ENCODE measurements around the gene DUSP16.
"Not testable (repeated sequence)": the region's sequence is repeated elsewhere in the genome, so short reads cannot be mapped to it uniquely, and the experiment has no call there.

Gene DUSP16

DNA sequence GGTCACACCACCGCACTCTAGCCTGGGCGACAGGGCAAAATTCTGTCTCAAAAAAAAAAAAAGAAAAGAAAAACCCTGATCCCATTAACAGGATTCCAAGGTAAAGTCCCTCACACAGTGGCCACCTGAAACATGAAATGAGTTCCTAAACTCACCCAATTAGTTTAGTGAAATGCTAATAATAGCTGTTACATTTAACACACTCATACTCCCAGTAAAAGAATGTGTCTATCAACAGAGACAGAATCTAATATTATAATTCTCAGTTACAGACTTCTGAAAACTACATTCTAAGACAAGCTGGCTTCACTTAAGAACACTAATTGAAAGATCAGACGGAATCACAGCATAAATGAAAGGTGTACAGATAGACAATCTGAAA, 44.2 kb downstream of the DUSP16 start:
- DNase-seq = no peak

GRCh38 chr12:12513416-12514006, 49.2 kb downstream of the DUSP16 start:
- no peak for DNase-seq

- DNase-seq = no peak
These were observed 50.6 kb downstream of the DUSP16 start for GRCh38 chr12:12511895-12512711.

DNA sequence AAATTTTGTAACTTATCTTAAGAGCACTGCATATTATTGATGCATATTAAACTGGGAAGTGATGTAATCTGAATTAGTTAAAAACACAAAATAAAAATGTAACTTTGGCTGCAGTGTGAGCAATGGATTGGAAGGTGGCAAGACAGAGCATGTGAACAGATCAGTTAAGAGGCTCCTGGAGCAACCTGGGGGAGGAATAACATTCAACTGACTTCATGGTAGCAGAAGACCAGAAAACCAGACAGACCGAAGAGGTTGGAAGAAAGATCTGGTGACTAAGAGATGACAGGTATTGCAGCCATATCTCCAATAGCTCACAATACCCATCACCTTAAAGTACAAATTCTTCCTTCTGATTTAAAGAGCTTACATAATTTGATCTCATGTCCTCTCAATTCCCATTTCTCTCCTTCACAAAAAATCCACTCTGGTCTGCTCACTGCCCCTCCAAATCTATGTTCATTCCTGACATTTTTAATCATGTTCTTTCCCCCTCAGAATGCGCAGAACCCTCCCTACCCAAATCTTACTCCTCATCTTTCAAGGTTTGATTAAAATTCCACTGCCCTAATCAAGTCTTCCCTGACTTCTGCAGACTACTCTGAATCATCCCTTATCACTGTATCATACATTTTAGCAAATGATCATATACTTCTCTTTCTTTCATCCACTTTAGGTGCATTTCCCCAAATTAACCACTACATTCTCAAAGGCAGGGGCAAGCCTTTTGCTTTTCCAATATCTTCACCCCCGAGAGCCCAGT, 51.5 kb downstream of the DUSP16 start:
- no peak for DNase-seq

GRCh38 chr12:12510551-12510950, 52.1 kb downstream of the DUSP16 start:
- no peak for DNase-seq

DNA sequence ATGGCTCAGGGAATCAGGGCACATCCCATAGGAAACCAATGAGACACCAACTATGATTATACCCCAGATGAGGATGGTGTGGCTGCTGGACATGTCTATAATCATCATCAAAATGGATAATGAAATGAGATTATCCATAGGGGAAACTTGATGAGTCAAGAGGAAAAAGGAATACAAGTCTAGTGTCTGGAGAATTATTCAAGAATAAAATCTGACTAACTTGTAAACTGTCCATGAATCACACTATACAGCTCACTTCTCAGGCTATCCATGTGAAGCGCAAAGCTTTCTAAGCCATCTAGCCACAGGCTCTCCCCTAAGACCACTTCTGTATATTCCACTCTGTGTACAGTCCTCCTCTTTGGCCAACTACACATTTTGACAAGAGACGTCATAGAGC, 52.5 kb downstream of the DUSP16 start:
- DNase-seq = no peak

DNA sequence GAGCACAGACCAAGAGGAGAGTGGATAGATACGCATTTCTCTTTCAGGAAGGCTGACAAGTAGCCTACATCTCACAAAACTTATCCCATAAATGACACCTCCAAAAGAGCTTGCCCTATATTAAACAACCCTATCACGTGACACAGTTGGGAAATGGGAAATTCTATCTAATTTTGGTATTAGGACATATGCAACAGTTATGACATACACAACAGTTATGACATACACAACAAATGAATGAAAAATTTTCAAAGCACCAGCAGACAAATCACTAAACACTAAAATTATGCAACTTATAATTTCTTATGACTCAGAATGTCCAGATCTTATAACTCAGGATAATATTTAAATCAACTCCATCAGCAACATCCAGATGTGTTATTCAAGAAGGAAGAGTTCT, 54.1 kb downstream of the DUSP16 start:
- no peak for DNase-seq

- no peak for DNase-seq
These were observed 55.5 kb downstream of the DUSP16 start for GRCh38 chr12:12507121-12507520.

GRCh38 chr12:12506496-12506890, 56.2 kb downstream of the DUSP16 start:
- DNase-seq = no peak

DNA sequence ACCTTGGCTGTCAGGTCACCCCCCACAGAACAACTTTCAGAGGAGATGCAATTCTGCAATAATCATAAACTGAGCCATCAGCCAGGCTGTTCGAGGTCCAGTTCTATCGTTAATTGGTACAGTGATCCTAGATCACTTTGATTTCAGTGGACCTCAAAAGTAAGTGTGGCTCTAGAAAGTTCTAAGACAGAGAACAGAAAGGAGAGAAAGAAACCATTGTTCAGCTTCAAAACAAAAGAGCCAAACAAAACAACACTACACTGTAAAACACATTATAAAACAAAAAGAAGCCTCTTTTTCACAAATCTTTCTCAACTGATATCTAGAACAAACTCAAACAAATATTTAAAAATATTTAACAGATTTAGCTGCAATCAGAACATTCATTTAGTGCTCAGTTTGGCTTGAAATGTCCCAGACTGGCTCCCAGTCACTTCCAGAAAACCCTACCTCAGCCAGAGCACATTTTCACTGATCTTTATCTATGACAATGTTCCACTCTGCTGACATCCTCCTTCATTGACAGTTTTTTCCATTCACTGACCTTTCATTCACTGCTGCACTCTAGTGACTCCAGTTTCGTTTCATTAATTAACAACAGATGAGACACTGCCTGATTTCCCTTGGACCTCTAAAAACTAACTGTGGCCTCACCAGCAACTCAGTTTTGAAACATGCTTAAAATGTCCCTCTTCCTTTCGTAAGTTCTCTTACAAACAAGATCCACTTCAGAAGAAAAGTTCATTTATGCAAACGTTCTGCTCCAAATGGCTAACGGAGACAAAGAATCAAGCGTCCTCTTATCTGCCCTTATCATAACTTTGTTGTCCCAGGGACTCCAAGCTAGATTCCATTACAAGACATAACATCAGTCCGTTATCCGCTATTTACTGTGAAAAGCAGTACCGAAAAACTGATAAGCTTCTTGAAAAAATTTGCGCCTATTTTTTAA, 56.8 kb downstream of the DUSP16 start:
- no peak for DNase-seq

GRCh38 chr12:12503384-12504078, 59.1 kb downstream of the DUSP16 start:
- no peak for DNase-seq

GRCh38 chr12:12502815-12503151, 59.9 kb downstream of the DUSP16 start:
- no peak for DNase-seq

DNA sequence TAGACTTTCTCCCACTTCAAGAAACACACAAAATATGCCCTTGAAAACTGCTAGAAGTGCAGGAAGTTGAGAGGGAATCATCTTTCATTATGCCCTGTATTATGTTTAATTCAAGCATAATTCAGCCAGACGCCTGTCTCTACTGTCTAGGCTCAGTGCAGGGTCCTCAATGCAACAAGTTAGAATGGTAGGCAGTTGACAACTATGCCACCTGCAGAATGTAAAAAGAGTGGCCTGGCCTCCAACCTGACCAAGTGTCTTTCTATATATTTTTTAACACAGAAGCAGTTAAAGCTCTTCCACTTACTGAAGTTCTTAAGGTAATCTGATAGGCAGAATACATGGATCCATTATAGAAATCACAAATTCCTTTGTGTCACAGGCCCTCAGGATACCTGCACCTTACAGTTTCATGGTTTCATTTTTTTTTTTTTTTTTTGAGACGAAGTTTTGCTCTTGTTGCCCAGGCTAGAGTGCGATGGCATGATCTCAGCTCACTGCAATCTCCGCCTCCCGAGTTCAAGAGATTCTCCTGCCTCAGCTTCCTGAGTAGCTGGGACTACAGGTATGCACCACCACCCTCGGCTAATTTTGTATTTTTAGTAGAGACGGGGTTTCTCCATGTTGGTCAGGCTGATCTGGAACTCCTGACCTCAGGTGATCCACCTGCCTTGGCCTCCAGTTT, 60.4 kb downstream of the DUSP16 start:
- DNase-seq = not testable (repeated sequence)

DNA sequence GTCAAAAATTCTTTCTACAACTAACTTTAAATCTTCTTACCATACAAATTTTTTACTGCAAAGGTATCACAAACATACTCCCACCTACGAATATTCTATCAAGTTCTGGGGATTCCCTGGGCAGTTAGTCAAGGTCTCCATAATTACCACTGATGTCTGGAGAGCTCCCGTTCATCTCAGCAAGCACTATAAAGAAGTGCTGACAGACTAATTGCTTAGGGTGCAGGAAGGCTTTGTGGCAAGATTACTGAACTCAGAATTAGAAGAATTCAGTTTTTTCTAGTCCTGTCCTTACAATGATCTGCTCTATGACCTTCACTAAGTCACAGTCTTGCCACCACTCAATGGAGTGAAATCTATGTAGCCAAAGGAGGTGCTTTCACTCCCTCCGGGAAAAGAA, 61.5 kb downstream of the DUSP16 start:
- DNase-seq = no peak

DNA sequence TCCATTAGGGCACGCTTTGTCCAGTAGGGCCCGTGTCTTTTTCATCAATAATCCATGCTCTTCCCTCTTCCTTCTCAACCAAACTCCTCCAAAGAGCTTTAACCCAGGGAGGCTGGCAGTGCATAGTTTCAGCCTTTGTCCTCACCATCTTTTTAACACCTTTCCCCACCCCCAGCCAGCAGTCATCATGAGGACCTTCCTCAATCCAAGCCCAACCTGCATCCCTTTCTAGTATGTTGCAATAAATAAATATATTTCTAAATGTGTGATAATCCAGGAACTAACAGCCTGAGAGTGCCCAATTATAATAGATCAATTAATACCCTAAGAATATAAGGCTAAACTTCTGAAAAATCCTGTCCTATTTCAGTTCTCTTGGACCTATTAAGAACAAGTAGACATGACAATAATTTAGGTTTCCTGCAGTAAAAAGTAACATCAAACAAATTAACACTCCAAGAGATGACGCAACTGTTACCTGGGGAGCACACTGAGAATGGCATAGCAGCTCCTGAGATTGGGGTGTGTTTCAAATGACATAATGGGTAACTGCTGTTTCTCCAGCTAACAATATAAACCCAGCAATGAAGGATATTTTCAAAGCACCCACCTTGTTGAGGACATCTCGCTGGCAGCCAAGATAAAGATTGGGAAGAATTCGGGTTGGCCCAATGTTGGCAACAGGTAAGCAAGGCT, 62.6 kb downstream of the DUSP16 start:
- DNase-seq = no peak

GRCh38 chr12:12498210-12498609, 64.5 kb downstream of the DUSP16 start:
- DNase-seq = no peak

- no peak for DNase-seq
These were observed 67.1 kb downstream of the DUSP16 start for GRCh38 chr12:12495536-12495935.

DNA sequence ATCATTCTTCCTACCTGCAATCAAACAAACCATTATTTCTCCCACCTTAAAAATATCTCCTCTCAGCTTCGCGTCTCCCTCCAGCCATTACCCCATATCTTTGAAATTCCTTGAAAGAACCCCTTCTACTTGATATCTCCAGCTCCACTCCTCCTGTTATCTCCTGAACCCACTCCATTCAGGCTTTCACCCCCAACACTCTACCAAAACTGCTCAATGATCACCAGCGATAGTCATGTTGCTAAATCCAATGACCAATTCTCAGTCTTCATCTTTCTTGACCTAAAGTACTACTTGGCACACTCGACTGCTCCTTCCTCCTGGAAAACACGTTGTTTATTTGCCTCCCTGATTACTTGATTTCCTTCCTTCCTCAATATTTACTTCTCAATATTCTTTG, 70.1 kb downstream of the DUSP16 start:
- DNase-seq = no peak

- DNase-seq = no peak
These were observed 71.1 kb downstream of the DUSP16 start for GRCh38 chr12:12491606-12492005.

- no peak for DNase-seq
These were observed 73.7 kb downstream of the DUSP16 start for GRCh38 chr12:12488823-12489550.
